Measurements from ENCODE around the gene WDCP. TPM values are rescaled to one million over a fixed set of nuclear protein-coding genes. Genes with fewer than 3 reads are reported as not detected.

Gene WDCP
- total RNA-seq, 1 donor from 2014 or later: 8.2 TPM

- no peak for DNase-seq (ENCODE audit: low read depth in 2 of 2)
Observed at GRCh38 chr2:23993736-23994269, 53.4 kb downstream of the WDCP start.

GRCh38 chr2:23992931-23993330, 54.3 kb downstream of the WDCP start:
- DNase-seq (ENCODE audit: low read depth in 2 of 2): no peak

GRCh38 chr2:23988371-23988770, 58.8 kb downstream of the WDCP start:
- DNase-seq (ENCODE audit: low read depth in 2 of 2): peak; percentile 24 to 45

Other genes starting within 250 kb of the WDCP start
- 9.2 and 10.5 TPM in 2 replicates for gene ATAD2B, start 120.3 kb downstream of the WDCP start, total RNA-seq
- gene UBXN2A, start 106.9 kb downstream of the WDCP start, total RNA-seq: 8.3 and 8.5 TPM in 2 replicates
- under 0.01 and 0.26 TPM in 2 replicates for gene MFSD2B, start 37.3 kb downstream of the WDCP start, total RNA-seq
- 7.7 and 8.0 TPM in 2 replicates for gene FKBP1B, start 2.4 kb upstream of the WDCP start, total RNA-seq
- 106 and 139 TPM in 2 replicates for gene SF3B6, start 28.9 kb upstream of the WDCP start, total RNA-seq
- 42.1 and 55.3 TPM in 2 replicates for gene TP53I3, start 37.4 kb upstream of the WDCP start, total RNA-seq
- 0.26 and 0.51 TPM in 2 replicates for gene PFN4, start 75.9 kb upstream of the WDCP start, total RNA-seq
- gene FAM228B, start 76.1 kb upstream of the WDCP start, total RNA-seq: 3.0 and 3.8 TPM in 2 replicates
- 0.13 TPM in 2 replicates for gene FAM228A, start 127.7 kb upstream of the WDCP start, total RNA-seq